Brain microvascular endothelial cell (primary cell): ENCODE data around the gene METTL21A.

Source experiments
- DNase-seq: peaks from one replicate; pipeline ENCODE4 v3.0.0-alpha.2; 2020
- H3K27ac ChIP-seq: fragments of 250-450 bp; sonication (Bioruptor Pico); 2 replicates; pipeline ENCODE4 v1.5.1; 2020; ENCODE audit warnings: mild to moderate bottlenecking, moderate library complexity
- H3K27me3 ChIP-seq: fragments of 250-450 bp; sonication (Bioruptor Pico); replicated peaks from 2 replicates; pipeline ENCODE4 v1.5.1; 2020; ENCODE audit warnings: mild to moderate bottlenecking
- H3K36me3 ChIP-seq: fragments of 250-450 bp; sonication (Bioruptor Pico); replicated peaks from 2 replicates; pipeline ENCODE4 v1.5.1; 2020; ENCODE audit warnings: mild to moderate bottlenecking
- H3K4me3 ChIP-seq: 2 replicates; pipeline ENCODE4 v1.5.1; 2011; ENCODE audit warnings: low read depth, mild to moderate bottlenecking, control low read depth, low read length, moderate library complexity
- in situ Hi-C: cut with HindIII; loops from 2 replicates; pipeline ENCODE4 v1.10.0; 2017; ENCODE audit warnings: low sequenced_read_pairs, low pct_ligation_motif_present
- TF ChIP-seq, protein P1 (sequence below): IDR thresholded peaks from 2 replicates; pipeline ENCODE4 v1.5.1; 2011; ENCODE audit warnings: low read depth, mild to moderate bottlenecking, moderate library complexity, low read length, control low read depth, inconsistent platforms; ENCODE audit errors: missing control alignments

METTL21A gene

DNA sequence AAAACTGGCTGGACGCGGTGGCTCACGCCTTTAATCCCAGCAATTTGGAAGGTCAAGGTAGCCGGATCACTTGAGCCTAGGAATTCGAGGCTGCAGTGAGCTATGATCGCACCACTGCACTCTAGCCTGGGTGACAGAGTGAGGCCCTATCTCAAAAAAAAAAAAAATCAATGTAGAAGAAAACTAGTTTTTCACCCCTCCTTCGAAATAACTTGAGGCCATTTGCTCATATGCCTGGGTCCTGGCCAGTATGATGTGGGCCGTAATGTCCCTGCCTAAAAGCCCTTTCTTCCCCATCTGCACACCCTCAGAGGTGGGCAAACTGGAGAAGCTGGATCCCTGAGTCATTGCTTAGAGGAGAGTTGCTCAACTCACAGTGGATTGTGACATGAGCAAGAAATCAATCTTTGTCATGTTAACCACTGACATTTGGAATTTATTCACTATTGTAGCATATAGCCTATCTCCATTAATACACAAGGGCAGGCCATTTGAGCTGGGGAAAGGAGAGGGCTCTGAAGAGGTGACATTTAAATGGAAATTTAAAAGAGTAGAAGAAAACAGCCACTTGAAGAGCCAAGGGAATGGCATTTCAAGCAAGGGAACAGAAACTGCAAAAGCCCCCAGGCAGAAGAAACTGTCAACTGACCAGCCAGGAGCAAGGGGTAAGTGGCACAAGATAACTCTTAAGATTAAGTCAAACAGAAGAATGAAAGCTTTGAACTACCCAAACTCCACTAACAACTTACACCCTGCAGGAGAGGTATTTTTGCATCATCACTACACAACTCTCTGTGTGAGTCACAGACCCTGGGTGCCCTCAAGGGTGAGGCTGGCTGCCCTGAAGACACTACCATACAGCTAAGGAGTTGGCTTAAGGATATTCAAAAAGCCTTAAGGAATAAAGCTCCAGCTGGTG, 7.6 kb upstream of the METTL21A start:
- Histone ChIP-seq H3K27me3 (no peaks in the 10 kb centered on the region), H3K27ac (no peak overlapping the region), H3K36me3 (no peaks in the 10 kb centered on the region), H3K4me3 (no peak overlapping the region)
- TF ChIP-seq, protein P1, sequence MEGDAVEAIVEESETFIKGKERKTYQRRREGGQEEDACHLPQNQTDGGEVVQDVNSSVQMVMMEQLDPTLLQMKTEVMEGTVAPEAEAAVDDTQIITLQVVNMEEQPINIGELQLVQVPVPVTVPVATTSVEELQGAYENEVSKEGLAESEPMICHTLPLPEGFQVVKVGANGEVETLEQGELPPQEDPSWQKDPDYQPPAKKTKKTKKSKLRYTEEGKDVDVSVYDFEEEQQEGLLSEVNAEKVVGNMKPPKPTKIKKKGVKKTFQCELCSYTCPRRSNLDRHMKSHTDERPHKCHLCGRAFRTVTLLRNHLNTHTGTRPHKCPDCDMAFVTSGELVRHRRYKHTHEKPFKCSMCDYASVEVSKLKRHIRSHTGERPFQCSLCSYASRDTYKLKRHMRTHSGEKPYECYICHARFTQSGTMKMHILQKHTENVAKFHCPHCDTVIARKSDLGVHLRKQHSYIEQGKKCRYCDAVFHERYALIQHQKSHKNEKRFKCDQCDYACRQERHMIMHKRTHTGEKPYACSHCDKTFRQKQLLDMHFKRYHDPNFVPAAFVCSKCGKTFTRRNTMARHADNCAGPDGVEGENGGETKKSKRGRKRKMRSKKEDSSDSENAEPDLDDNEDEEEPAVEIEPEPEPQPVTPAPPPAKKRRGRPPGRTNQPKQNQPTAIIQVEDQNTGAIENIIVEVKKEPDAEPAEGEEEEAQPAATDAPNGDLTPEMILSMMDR = no peak
- DNase-seq = peak; percentile 43
- in situ Hi-C loops = no loop called here

DNA sequence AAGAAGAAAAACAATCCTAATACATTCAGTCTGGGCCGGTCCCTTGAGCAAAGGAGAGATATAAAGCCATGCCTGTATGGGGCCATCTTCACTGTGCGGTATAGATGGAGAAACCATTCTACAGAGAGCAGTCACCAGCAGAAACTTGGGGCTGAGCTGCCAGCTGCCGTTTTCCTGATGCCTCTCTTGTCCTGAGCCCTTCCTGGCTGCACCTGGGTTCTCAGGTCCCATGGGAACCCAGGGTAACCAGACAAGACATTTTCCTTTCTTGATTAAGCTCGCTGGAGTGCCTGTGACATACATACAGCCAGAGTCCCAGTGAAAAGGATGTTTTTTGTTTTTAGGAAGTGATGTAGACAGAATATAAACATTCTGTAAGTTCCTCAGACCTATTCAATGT, 5.3 kb upstream of the METTL21A start:
- Histone ChIP-seq H3K27me3 (no peaks in the 10 kb centered on the region), H3K4me3 (no peak overlapping the region), H3K36me3 (no peaks in the 10 kb centered on the region), H3K27ac (no peak overlapping the region)
- in situ Hi-C loops = no loop called here
- TF ChIP-seq, protein P1 = no peak
- no peak for DNase-seq

DNA sequence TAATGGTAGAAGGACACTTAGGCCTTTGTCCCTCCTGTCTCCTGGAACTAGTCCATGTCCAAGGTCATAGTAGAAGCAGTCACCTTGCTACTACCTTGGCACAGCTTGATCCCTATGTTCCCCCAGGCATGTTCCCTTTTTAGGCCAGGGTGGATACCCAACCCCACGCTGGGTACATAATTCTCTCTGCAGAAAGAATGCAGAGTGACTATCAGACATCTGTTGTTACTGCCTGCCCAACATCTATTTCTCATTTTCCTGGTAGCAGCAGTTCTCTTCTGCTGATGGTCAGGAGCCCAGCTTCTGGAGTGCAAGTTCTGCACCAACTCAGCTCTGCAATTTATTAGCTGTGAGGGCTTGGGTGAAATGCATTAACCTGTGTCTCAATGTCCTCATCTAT, 4.4 kb upstream of the METTL21A start:
- Histone ChIP-seq H3K4me3 (no peak overlapping the region), H3K27ac (no peak overlapping the region), H3K27me3 (no peaks in the 10 kb centered on the region), H3K36me3 (no peaks in the 10 kb centered on the region)
- in situ Hi-C loops = no loop called here
- no peak for DNase-seq
- TF ChIP-seq, protein P1 = no peak

DNA sequence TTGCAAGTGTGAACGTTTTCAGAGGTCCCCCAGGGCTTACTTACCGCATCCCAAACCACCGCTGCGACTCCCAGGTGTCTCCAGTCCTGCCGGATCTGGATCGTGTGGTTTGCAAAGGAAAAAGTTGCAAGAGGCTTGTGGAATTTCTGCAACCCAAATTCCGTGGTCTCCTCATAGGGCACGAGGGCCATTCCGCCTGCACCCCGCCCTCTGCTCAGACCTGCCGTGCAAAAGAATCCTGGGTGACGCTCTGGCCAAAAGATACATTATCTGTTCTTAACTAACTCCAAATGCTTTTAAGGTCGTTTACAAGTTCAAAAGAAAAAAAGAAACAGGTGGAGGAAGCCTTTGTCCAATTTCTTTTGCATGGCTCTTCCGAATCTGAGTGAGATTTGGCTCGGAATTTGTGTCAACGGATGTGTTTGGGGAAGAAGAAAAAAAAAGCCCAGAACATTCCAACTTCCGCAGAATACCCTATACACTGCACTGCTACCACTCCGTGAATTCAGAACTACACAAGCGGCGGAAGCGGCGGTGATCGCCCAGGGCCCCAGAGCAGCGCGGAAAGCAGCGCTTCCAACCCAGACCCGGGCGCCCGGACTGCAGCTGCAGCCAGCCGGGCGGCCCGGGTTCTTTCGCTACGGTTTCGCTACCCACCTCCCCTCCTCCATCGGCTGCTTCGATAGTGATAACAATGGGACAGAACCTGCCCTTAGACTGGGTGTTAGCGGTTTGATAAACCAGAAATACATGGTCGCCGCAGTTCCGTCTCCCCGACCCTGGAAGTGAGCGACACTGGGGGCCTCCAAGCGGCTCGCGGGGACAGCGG, 795 bp downstream of the METTL21A start:
- H3K27me3 ChIP-seq = no peaks in the 10 kb centered on the region
- in situ Hi-C loops = no loop called here
- DNase-seq = peak; percentile 67

DNA sequence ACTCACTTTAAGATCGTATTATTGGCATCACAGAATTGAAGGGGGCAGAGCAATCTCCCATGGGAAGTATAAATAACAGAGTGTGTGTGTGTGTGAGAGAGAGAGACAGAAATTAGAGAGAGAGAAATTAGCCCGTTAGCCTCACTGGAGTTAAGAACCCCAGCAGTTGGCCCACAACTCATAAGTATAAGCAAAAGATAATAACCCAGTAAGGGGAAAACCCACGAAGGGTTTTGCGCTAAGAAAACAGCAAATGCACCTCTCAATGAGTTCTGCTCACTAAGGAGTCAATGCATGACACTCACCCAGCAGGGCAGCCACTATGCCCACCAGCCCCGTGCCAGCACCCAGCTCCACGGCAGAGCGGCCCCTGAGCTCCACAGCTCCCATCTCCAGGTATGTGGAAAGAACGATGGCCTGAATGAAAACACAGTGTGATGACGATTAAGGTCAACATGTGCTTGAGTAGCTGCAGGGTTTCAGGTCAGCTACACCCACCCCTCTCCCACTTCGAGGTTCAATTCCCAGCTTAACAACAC, 3.6 kb downstream of the METTL21A start:
- H3K36me3 ChIP-seq = peaks cover 2% of the 10 kb centered on the region
- TF ChIP-seq, protein P1 = no peak
- H3K4me3 ChIP-seq = no peak overlapping the region
- no peak for DNase-seq
- no peaks in the 10 kb centered on the region for H3K27me3 ChIP-seq
- in situ Hi-C loops = no loop called here
- H3K27ac ChIP-seq = no peak overlapping the region

More for the DNA sequence above, 795 bp downstream of the METTL21A start:
- Histone ChIP-seq H3K4me3 (peak overlapping the region; percentile 83), H3K27ac (peak overlapping the region; percentile 77), H3K36me3 (no peaks in the 10 kb centered on the region)
- TF ChIP-seq, protein P1 = no peak
